ENCODE data around the gene DIP2B.

The DIP2B gene

DNA sequence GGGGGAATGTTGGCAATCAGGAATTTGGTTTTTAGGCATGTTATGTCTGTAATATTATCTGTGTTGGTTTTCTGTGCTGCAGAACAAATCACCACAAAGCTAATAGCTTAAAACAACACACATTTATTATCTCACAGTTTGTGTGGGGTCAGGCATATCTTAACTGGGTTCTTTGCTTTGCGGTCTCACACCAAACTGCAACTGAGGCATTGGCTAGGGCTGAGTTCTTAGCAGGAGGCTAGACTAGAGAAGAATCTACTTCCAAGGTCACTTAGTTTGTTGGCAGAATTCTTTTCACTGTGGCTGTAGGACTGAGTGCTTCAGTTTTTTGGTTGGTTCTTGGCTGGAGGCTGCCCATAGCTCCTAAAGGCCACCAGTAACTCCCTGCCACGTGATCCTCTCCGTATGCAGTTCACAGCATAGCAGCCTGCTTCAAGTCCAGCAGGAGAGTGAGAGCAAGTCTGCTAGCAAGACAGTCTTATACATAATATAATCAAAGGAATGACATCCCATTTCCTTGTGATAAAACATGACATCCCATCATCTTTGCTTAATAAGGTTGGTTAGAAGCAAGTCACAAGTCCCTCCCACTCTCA lies 280.7 kb downstream of the DIP2B start:
- no peak for DNase-seq

DNA sequence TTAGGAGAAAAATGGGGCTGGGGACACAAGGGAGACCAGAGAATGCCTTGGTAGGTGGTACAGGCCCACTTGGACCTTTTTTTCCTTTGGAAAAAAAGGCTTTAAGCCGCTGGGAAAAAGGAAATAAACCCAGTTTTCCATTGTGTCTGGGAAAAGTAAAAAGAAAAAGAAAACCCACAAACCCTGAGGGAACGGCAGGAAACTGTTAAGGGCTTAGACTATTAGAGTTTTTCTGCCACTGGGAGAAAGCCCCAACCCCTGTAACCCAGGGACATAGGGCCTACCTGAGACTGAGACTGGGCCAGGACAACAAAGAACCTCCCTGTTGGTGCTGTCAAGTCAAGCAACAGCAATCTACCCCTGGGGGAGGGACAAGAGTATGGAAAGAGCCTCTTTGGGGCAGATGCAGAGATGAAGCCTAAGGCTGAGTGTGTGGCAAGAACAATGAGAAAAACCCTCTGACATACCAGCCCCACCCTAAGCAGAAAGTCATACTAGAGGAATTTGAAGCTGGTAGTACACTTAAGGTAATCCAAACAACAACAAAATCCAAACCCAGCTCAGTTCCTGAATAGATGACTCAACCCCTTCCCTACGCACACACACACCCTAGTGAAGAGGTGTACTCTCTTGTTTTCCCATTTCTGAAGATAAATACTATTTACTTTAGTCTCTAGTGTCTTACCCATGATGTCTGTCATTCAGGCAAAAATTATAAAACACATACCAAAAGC lies 281.9 kb downstream of the DIP2B start:
- DNase-seq, result no peak

- no peak for DNase-seq
These were observed 282.8 kb downstream of the DIP2B start for GRCh38 chr12:50787618-50788017.

DNA sequence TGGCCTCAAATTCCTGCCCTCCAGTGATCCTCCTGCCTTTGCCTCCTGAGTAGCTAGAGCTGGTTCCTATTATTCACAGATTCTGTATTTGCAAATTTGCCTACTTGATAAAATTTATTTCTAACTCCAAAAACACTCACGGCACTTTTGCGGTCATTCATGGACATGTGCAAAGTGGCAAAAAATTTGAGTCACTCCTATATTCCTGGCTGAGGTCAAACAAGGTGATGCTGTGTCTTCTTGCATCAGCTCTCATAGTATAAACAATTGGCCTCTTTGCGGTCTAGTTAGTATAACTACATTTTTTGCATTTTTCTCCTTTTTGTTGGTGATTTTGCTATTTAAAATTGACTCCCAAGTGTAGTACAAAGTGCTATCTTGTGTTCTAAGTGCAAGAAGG lies 283.8 kb downstream of the DIP2B start:
- DNase-seq, result no peak

GRCh38 chr12:50790081-50790480 lies 285.3 kb downstream of the DIP2B start:
- DNase-seq, result no peak

All from CD4-positive, alpha-beta T cell treated with Interleukin-17A for 4 hours (primary cell).